Left renal pelvis (tissue), 4 donors: ENCODE results near the gene CEP85L. TPM values are rescaled to one million over a fixed set of nuclear protein-coding genes. Genes with fewer than 3 reads are reported as not detected.
A peak's percentile ranks its signal among the peaks of the same experiment; 100 is the strongest.

Source experiments
- DNase-seq, 4 donors: peaks; one replicate each; pipeline ENCODE4 v3.0.0-alpha.2; 2013; ENCODE audit warnings: low read depth in 4 of 4, low spot score in 3 of 4
- polyA plus RNA-seq, 4 donors: library from polyadenylated mRNA; unstranded; fragments of 120-200 nt; gene quantifications; one replicate each; pipeline ENCODE4 v1.2.1, GENCODE V29; 2013; ENCODE audit not compliant: insufficient read length in 4 of 4

Gene CEP85L
- polyA plus RNA-seq, 4 donors = 6.7 to 12.5 (median 8.9) TPM

DNA sequence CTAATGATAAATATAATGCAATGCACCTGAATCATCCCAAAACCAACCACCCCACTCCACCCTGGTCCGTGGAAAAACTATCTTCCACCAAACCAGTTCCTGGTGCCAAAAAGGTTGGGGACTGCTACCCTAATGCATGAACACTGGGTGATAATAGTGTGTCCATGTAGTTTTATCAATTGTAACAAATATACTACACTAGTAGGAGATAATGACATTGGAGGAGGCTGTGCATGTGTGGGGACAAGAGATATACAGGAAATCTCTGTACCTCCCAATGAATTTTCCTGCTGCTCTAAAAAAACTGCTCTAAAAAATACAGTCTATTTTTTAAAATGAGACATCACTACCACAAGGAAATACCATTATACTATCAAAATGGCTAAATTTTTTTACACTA lies 20.5 kb downstream of the CEP85L start:
- DNase-seq = no peak

DNA sequence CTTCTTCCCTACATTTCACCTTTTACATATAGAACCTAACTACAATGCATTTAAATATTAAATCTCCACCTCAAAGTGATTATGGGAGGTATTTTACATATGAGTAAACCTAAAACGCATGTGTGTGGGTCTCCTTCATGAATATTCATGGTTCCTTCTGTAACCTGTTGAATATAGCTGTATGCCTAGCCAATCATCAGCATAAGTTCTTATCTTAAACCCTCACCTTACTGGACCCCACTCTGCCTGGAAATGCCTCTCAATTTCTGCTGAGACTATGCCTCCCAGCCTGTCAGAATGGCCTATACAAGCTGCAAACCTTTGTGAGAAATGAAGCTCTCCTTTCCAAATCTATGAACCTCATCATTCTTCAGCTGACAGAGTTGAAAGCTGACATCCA lies 21.3 kb downstream of the CEP85L start:
- no peak for DNase-seq

DNA sequence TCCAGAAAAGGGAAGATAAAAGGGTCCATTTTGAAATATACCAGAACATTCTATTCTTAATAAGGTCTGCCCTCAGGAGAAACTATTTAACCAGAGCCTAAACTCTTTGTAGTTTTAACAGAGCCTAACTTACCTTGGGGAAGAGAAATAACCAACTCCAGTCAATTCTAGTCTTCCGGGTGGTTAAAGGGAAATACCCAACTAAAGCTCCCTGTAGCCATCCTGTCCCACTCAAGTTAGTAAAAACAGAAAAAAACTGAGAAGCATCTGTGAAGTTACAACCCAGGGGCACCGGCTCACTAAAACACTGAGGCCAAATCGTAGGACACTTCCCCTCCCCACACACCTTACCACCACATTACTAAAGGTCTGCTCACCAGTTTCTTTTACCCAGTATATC lies 23.7 kb downstream of the CEP85L start:
- no peak for DNase-seq

DNA sequence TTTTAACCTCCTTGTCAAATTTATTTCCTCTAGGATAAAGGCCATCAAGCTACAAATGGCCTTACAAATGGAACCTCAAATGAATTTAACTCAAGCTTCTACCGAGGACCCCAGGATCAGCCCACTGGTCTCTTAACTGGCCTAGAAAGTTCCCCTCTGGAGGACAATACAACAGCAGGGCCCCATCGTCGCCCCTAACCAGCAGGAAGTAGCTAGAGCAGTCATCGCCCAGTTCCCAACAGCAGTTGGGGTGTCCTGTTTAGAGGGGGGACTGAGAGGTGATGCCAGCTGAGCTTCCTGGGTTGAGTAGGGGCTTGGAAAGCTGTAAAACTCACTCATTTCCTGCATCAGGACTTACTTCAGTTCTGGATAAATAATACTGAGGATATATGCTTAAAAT lies 25.6 kb downstream of the CEP85L start:
- no peak for DNase-seq

DNA sequence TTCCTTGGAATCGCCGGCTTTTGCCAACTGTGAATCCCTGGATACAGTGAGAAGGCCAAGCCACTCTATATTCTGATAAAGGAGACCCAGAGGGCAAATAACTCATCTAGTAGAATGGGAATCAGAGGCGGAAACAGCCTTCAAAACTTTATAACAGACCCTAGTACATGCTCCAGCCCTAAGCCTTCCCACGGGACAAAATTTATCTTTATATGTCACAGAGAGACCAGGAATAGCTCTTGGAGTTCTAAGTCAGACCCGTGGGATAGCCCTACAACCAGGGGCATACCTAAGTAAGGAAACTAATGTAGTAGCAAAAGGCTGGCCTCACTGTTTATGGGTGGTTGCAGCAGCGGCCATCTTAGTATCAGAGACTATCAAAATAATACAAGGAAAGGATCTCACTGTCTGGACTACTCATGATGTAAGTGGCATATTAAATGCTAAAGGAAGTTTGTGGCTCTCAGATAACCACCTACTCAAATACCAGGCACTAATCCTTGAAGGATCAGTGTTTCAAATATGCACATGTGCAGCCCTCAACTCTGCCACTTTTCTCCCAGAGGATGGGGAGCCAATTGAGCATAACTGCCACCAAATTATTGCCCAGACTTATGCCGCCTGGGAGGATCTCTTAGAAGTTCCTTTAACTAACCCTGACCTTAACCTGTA lies 29.5 kb downstream of the CEP85L start:
- DNase-seq = no peak

DNA sequence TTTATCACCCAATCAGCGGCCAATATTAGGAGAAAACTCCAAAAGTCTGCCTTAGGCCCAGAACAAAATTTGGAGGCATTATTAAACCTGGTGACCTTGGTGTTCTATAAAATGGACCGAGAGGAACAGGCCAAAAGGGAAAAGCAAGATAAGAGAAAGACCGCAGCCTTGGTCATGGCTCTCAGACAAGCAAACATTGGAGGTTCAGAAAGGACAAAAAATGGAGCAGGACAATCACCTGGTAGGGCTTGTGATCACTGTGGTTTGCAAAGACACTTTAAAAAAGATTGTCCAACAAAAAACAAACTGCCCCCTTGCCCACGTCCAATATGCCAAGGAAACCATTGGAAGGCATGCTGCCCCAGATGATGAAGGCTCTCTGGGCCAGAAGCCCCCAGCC lies 31.2 kb downstream of the CEP85L start:
- no peak for DNase-seq

DNA sequence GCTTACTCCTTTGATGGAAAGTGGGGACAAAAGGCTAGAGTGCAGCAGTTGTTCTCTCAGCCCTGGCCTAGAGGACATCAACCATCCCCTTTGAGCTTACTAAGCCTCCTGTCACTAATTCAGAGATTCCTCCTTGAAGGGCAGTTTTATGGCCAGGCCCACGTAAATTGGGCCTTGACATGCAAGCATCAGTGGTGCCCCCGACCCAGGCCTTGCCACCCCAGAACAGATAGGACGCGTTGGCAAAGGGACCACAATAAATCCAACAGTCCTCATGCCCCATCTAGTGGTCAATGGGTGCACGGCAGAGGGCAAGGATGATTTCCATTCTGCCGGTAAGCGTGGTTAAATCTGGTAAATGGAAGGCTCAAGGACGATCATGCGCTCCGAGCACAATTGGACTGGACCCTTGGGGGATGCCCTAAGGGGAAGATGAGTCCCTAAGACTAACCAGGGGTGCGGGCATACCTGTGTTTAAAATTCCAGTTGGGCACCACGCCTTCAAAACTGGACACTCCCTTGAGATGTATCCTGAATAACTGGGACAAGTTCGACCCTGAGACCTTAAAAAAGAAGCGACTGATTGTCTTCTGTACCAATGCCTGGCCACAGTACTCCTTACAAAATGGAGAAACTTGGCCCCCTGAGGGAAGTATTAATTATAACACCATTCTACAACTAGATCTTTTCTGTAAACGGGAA lies 32.6 kb downstream of the CEP85L start:
- no peak for DNase-seq

DNA sequence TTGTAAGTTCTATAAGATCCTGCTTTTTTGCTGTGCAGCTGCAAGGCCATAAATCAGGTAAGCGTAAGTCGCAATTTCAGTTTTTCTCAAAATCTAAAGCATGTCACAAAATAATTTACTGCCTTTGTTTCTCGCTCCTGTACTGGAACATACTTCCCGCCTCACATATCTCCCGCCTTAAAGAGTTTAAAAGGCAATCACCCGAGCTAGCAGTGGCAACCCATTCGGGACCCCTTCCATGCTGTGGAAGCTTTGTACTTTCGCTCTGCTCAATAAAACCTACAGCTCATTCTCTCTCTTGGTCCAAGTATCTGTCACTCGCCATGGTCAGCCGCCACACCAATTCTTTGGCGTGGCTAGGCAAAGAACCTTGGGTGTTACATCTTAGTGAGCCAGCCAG lies 34.0 kb downstream of the CEP85L start:
- peak; percentile 36 to 64 (median 50) for DNase-seq

DNA sequence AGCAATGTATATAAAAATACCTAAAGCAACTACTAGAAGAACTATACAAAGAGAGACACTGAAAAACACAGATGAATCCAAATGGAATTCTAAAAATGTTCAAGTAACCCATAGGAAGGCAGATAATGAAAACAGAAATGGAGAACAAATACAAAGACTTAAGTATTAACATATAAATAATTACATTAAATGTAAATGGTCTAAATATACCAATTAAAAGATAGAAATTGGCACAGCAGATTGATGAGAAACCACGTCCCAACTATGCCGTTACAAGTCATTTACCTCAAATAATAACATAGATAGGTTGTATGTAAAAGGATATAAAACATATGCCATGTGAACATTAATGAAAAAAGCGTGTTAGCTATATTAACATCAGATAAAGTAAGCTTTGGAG lies 40.1 kb downstream of the CEP85L start:
- no peak for DNase-seq

DNA sequence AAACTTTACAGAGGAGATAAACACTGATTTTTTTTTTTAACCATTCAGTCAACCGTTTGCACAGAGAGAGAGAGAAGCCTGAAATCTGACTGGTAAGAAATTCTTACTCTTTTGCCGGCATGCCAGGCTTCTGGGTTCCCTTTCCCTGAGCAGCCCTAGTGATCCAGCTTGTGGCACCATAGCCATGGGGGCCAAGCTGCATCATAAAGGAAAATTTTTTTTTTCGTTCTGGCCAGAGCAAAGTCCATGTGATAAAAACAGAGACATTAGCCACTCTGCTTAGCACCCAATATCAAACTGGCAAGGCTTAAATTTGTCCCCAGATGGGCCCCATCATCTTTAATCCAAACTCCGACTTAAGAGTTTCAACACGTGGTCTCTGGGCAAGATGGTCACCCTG lies 44.5 kb downstream of the CEP85L start:
- no peak for DNase-seq

DNA sequence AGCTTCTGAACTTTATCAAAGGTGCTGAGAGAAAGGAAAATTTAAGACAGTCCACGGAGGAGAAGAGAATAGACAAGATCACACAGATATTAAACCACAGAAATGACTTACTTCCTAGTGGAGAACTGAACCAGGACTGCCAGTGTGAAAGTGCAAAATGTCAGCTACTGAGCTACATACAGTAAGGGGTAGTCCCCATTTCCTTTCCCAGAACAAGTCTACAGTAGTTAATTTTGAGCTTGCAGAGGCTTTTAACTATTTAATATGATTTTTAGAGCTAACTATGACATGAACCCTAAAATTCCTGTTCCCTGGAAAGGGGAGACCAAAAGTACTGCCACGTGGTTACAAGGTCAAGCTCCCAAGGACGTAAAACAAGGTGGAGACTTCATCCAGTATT lies 45.1 kb downstream of the CEP85L start:
- DNase-seq = no peak

DNA sequence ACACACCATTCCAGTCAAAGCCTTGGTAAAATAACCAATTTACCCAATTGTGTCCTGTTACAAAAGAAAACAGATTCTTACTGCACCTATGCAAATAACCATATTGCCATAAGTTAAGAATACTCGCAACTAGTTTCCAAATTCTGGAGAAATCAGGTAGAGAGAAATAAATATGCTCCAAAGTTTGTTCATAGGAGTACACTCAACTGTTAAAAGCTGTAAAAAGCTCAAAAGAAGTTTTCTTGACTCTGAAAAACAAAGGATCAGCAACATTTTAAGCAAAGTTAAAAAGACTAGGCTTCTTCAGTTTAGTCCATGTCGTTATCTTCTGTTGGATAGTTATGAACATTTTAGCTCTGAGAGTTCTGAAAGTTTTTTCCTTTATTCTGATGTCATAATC lies 48.0 kb downstream of the CEP85L start:
- no peak for DNase-seq

DNA sequence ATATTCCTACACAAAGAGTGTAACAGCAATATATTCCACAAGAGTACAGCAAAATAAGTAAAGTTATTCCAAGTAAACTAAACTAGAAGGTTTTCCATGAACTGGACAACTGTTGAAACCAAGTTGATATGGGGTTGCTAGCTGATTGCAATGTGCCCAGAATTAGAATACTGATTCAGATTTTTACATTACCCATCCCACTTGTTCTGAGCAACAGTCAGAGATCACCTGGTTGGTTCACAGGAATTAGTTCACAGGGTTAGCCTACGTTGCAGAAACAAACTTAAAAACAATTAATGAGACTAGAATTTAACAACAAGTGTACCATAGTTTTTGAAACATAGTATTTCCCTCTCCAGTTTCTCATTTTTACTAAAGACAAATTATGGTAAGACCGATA lies 49.1 kb downstream of the CEP85L start:
- DNase-seq = no peak

DNA sequence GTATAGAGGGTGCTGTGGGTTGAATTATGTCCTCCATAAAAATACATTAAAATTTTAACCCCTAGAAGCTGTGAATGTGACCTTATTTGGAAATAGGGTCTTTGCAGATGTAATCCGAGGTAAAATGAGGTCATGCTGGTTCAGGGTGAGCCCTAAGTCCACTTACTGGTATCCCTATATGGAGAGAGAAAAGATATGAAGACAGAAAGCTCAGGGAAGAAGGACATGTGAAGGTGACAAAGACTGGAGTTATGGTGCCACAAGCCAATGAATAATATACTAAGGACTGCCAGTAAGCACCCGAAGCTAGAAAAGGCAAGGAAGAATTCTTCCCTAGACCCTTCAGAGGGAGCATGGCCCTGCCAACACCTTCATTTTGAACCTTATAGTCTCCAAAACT lies 53.1 kb downstream of the CEP85L start:
- no peak for DNase-seq

DNA sequence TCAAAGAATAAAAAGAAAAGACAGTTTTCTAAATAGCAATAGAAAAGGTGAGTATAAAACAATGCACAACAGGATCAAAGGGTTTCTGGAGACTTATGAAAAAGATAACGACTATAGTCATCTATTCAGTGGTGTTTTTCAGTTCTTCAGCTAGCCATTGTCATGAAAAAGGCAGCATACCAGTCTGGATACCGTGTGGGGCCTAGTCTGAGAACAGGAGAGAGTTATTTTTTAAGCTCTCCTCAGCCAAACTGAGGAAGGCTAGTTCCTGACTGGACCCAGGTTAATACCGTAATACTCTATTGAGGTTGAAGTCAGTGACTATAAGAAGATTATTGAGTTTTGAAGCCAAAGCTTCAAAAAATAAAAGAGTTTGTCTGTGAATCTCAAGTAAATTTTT lies 53.8 kb downstream of the CEP85L start:
- DNase-seq = no peak

DNA sequence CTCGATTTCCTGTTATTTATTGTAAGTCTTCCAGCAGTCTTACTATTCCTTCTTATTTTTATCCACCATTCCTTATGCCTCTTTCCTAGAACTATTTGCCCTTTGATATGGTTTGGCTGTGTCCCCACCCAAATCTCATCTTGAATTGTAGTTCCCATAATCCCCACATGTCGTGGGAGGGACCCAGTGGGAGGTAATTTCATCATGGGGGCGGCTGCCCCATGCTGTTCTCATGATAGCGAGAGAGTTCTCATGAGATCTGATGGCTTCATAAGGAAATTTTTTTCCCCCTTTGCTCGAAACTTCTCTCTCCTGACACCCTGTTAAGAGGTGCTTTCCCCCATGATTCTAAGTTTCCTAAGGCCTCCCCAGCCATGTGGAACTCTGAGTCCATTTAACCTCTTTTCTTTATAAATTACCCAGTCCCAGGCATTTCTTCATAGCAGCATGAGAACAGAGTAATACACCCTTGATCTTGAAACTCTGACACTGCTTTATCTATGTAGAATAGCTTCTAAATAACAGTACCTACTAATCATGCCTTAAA lies 54.5 kb downstream of the CEP85L start:
- no peak for DNase-seq

DNA sequence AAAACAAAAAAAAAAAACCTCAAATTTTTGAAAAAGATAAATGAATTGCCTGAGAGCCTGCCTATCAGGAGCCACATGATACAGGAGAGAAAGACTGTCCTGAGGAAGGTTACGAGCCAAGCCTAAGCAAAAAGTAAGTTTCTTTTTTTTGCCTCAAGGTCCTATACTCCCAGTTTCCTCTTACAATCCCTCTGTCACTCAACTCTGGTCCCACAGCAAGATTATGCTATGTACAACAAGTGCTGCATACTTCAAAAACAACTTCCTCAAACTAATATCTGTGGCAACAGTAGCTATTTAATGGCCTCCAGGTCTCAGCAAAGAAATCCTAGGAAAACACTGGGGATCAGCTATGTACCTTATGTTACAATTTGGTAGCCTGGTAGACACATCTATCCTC lies 56.5 kb downstream of the CEP85L start:
- no peak for DNase-seq

DNA sequence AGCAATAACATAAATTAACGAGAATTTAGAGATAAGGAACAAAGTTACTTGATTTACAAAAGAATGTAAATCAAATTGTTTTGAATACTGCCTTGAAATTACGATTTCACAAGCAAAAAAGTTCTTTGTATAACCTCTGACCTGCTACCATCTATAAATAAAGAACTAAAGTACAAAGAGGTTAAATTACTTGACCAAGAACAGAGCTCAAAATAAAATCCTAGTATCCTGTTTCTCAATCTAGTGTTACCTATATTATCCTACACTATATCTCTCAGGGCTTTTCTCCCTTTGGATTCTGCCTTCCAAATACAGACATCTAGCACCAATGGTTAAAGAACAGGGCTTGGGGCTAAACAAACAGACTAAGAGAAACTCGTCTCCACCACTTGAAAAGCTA lies 59.5 kb downstream of the CEP85L start:
- no peak for DNase-seq

DNA sequence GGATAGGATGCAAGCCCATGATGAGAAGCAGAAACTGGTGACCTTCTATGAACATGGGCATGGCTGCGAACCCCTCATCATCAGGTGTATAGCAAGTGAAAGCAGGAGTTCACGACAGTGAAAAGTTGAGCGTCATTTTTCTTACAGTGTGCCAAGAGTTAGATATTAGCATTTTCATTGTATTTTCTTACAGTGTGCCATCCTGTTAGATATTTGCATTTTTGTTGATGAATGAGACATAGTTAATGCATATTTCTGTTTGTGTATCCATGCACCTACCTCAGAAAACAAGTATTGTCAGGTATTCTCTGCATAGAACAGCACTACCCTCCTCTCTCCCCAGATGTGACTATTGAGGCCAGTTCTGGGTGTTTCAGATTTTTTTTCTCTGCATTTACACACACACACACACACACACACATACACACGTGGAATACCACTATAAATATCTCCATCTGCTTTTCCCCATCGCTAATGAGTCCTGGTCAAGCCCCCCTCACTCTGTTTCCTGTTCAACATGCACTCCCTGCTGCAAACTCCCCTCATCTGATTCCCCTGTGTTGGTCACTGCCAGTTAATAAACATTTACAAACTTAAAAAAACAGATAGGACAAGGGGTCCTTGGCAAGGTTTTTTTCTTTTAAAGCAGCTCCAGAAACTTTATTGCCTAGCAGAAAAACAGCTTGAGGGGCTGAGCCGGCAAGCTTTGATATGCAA lies 61.6 kb downstream of the CEP85L start:
- DNase-seq = no peak

DNA sequence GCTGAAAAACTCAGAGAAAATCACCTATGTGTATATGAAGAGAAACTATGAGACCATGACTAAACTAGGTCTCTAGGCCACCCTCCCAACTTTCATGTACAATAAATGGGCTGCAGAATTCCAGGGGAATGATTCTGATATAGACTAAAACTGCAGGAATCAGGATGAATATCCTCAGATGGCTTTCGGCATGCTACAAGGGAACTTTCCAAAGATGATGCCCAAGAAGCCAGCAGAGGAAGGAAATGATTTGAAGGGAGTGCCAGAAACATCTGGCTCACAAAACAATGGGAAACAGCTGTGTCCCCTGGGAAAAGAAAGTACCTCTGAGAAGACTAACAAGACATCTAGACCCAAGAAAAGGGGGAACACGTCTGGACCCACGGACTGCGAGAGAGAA lies 62.2 kb downstream of the CEP85L start:
- no peak for DNase-seq

DNA sequence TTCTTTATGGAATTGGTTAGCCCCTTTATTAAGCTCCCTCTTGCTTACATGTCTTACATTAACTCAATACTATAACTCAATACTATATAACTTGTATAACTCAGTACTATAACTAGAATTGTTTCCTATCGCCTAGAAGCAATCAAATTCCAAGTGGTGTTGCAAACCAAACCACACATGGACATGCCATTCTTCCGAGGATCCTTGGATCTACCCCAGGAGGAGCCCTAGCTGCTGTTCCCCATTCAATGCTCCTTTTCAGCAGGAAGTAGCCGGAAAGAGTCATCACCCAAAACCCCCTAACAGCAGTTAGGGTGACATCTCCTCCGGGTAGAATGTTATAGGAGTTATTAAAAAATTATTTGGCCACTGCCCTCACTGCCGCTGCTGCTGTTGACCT lies 62.8 kb downstream of the CEP85L start:
- no peak for DNase-seq
